NT2/D1 (cell line): ENCODE results near the gene SNED1.

ENCODE experiments used
- SUZ12 ChIP-seq: IDR thresholded peaks from 2 replicates; pipeline ENCODE4 v1.6.1; 2011; ENCODE audit not compliant: insufficient read length, insufficient read depth; ENCODE audit errors: extremely low read depth
- YY1 ChIP-seq: IDR thresholded peaks from 2 replicates; pipeline ENCODE4 v1.6.1; 2011; ENCODE audit not compliant: insufficient read length, insufficient read depth
- ZNF274 ChIP-seq: IDR thresholded peaks from 2 replicates; pipeline ENCODE4 v1.6.1; 2011; ENCODE audit warnings: mild to moderate bottlenecking, low read depth, low read length

DNA sequence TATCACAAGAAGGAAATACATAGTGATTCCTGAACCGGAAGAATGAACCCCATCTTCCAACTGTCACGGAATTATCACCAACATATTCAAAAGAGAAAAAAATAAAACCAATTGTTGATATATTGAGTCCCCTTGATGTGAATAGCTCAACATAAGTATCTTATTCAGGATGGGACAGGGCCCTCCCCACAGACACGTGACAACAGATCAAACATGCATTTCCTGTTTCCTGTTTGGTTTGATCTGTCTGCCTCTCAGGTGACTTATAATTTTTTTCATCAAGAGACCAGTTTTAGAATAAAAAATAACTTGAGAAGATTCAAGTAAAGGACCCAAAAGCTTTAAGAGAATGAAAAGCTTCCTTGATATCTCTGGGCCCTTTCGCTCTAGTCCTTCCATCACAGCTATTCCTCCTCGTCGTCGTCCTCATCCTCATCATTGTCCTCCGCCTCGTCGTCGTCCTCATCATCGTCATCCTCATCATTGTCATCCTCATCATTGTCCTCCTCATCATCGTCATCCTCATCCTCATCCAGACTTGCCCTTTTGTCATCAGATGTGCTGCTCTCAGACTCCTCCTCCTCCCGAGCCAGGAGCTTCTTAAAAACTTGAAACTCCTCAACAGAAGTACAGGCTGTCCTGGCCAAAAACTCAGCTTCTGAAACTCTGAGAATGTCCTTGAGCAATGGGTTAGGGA, 97.3 kb downstream of the SNED1 start:
- TF ChIP-seq ZNF274 = no peak
- TF ChIP-seq YY1 = no peak
- no peak for TF ChIP-seq SUZ12
